Calu3 (cell line): ENCODE results near the gene FGD3. TPM values are rescaled to one million over a fixed set of nuclear protein-coding genes. Genes with fewer than 3 reads are reported as not detected.

ENCODE experiments used
- BruUV-seq: library from RNA; stranded (reverse); fragments of 400-500 nt; replicated peaks from 2 replicates; lab custom pipeline; 2021; lab: Mats Ljungman, UMichigan
- CTCF ChIA-PET: fragments of 300-600 bp; sonication (Branson Sonifier 250); formaldehyde crosslinking; loops from one replicate; lab custom pipeline; 2022; ENCODE audit warnings: antibody characterized with exemption; lab: Charles Lee
- DNase-seq: peaks from one replicate; pipeline ENCODE4 v3.0.0; 2022
- H3K27ac Mint-ChIP-seq: one replicate; pipeline ENCODE4 v1.8.0; 2022; ENCODE audit warnings: mixed read lengths; ENCODE audit not compliant: unreplicated experiment
- H3K27me3 Mint-ChIP-seq: one replicate; pipeline ENCODE4 v1.8.0; 2022; ENCODE audit warnings: mixed read lengths; ENCODE audit not compliant: unreplicated experiment
- H3K36me3 Mint-ChIP-seq: one replicate; pipeline ENCODE4 v1.8.0; 2022; ENCODE audit warnings: mild to moderate bottlenecking, moderate library complexity, mixed read lengths; ENCODE audit not compliant: insufficient read depth, unreplicated experiment
- H3K4me1 Mint-ChIP-seq: one replicate; pipeline ENCODE4 v1.8.0; 2022; ENCODE audit warnings: mild to moderate bottlenecking, low read depth, mixed read lengths; ENCODE audit not compliant: unreplicated experiment
- H3K4me3 Mint-ChIP-seq: one replicate; pipeline ENCODE4 v1.8.0; 2022; ENCODE audit warnings: mild to moderate bottlenecking, low read depth, moderate library complexity, mixed read lengths; ENCODE audit not compliant: unreplicated experiment
- H3K9me3 Mint-ChIP-seq: one replicate; pipeline ENCODE4 v1.8.0; 2022; ENCODE audit warnings: low read depth, mixed read lengths; ENCODE audit not compliant: unreplicated experiment
- intact Hi-C: fragments of 100-400 bp; cut with micrococcal nuclease; formaldehyde crosslinking; loops from one replicate; pipeline ENCODE4 v1.10.0; 2022; ENCODE audit not compliant: unreplicated experiment
- total RNA-seq: library from RNA; stranded (reverse); gene quantifications from 2 replicates; pipeline ENCODE4 v1.2.3, GENCODE V29; 2022
- TF ChIP-seq, protein P1 (sequence below): fragments of 200-600 bp; IDR thresholded peaks from one replicate; pipeline ENCODE4 v1.8.0; 2022; ENCODE audit warnings: antibody characterized with exemption; ENCODE audit not compliant: unreplicated experiment

Gene FGD3
- total RNA-seq, 1 experiment from 2014 or later: 3.1 TPM

DNA sequence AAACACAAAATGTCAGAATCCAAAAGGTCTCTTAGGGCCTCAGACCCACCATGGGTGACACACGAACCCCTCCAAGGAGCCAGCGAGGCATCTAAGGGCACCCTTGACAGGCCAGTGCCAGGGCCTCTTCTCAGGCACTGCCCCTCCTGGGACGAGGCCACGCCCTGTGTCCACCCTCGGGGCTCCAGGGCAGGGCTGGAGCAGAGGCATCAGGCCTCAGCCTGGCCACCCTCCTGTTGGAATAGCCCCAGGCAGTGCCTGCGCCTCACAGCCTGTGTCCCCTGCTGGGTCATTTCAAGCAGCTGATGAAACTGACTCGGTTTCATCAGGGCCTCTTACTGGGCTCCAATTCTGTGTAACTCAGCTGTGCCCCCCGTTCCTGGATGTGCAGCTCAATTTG lies 78.4 kb downstream of the FGD3 start:
- Mint-ChIP-seq H3K36me3 (no peaks in the 10 kb centered on the region), H3K4me3 (no peak overlapping the region), H3K9me3 (no peaks in the 10 kb centered on the region), H3K27ac (no peak overlapping the region), H3K27me3 (no peaks in the 10 kb centered on the region), H3K4me1 (no peaks in the 10 kb centered on the region)
- TF ChIP-seq, protein P1, sequence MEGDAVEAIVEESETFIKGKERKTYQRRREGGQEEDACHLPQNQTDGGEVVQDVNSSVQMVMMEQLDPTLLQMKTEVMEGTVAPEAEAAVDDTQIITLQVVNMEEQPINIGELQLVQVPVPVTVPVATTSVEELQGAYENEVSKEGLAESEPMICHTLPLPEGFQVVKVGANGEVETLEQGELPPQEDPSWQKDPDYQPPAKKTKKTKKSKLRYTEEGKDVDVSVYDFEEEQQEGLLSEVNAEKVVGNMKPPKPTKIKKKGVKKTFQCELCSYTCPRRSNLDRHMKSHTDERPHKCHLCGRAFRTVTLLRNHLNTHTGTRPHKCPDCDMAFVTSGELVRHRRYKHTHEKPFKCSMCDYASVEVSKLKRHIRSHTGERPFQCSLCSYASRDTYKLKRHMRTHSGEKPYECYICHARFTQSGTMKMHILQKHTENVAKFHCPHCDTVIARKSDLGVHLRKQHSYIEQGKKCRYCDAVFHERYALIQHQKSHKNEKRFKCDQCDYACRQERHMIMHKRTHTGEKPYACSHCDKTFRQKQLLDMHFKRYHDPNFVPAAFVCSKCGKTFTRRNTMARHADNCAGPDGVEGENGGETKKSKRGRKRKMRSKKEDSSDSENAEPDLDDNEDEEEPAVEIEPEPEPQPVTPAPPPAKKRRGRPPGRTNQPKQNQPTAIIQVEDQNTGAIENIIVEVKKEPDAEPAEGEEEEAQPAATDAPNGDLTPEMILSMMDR: no peak
- no TSS peak for BruUV-seq
- DNase-seq: no peak
- CTCF ChIA-PET: no interaction called here
- intact Hi-C loops: no loop called here

DNA sequence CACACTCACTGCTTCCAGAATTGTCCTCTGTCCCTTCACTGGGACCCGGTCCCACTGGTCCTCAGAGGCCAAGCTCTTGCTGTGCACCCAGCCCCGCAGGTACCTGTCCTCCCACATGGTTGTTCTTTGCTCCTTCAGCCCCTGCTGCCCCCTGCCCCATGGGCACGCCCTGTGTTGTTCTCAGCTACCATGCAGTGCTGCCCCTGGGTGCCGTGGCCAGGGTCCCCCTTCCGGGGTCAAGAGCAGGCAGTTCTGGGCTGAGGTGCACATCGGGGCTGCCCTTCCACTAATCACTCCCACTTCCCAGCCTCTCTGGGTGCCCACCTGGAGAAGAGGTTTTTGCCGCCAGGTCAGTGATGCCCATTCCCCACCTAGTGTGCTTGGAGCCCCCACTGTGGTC lies 79.3 kb downstream of the FGD3 start:
- Mint-ChIP-seq H3K27ac (no peak overlapping the region), H3K9me3 (no peaks in the 10 kb centered on the region), H3K36me3 (no peaks in the 10 kb centered on the region), H3K4me1 (no peaks in the 10 kb centered on the region), H3K27me3 (no peaks in the 10 kb centered on the region), H3K4me3 (no peak overlapping the region)
- intact Hi-C loops: no loop called here
- CTCF ChIA-PET: no interaction called here
- no TSS peak for BruUV-seq
- TF ChIP-seq, protein P1: no peak
- no peak for DNase-seq

DNA sequence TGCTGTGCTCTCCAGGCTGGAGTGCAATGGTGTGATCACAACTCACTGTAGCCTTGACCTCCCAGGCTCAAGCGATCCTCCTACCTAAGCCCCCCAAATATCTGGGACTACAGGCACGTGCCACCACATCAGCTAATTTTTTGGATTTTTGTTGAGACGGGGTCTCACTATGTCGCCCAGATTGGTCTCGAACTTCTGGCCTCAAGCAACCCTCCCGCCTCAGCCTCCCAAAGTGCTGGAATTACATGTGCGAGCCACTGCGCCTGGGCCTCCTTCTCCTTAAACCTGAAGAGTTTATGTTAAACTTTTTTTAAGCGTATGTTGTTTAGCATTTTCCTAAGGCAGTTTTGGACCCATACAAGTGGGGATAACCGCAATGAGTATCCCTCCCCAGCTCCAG lies 80.4 kb downstream of the FGD3 start:
- Mint-ChIP-seq H3K4me1 (no peaks in the 10 kb centered on the region), H3K4me3 (no peak overlapping the region), H3K9me3 (no peaks in the 10 kb centered on the region), H3K36me3 (no peaks in the 10 kb centered on the region), H3K27ac (no peak overlapping the region), H3K27me3 (no peaks in the 10 kb centered on the region)
- TF ChIP-seq, protein P1: no peak
- CTCF ChIA-PET: no interaction called here
- no TSS peak for BruUV-seq
- no peak for DNase-seq
- intact Hi-C loops: no loop called here

DNA sequence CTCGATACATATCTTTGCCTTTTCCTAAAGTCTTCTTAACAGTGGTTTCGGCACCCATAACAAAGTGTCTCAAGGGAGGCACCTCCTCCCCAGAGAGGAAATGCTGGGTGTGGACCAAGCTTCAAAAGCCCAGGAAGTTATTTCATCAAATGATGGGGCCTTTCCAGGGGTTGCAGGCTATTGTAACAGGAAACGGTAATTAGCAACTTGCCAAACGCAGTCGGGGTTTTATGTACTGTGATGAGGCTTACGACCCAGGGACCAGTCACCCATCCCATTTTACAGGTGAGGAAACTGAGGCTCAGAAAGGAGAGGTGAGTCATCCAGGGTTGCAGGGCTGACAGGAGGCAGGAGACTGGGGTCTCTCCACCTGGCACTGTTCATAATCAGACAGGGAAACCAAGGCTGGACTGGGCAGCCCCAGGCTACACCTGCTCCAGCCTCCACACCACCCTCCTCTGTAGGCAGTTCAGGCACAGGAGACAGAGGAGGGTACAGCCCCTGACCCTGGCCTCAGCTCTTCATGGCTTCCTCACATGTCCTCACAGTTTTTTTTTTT lies 81.2 kb downstream of the FGD3 start:
- Mint-ChIP-seq H3K4me3 (no peak overlapping the region), H3K9me3 (no peaks in the 10 kb centered on the region), H3K27ac (no peak overlapping the region), H3K27me3 (no peaks in the 10 kb centered on the region), H3K4me1 (no peaks in the 10 kb centered on the region), H3K36me3 (no peaks in the 10 kb centered on the region)
- TF ChIP-seq, protein P1: no peak
- no TSS peak for BruUV-seq
- no peak for DNase-seq
- intact Hi-C loops: no loop called here
- CTCF ChIA-PET: interaction anchor here (0.6 kb wide), 1 partner anchor 19 kb away, joined by 3 read pairs; no protein-coding TSS in a partner anchor
